Measurements from ENCODE around the gene WDR64.

Gene WDR64

GRCh38 chr1:241632987-241633386 is 19.1 kb upstream of the WDR64 start:
- peaks cover 49% of the 10 kb centered on the region for H3K36me3 ChIP-seq (ENCODE audit: control insufficient read depth, insufficient read depth, low read length)
- peaks cover 24% of the 10 kb centered on the region for H3K4me1 ChIP-seq (ENCODE audit: control insufficient read depth, insufficient read depth, low read length)
- no peak overlapping the region for H3K27ac ChIP-seq (ENCODE audit: low read depth, low read length)
- H3K4me3 ChIP-seq (ENCODE audit: low read depth, low read length), result no peak overlapping the region
- no peak overlapping the region for H3K9ac ChIP-seq (ENCODE audit: low read length)
- H3K9me3 ChIP-seq (ENCODE audit: control insufficient read depth, insufficient read depth, low read depth, low read length), result no peaks in the 10 kb centered on the region
- no peaks in the 10 kb centered on the region for H3K27me3 ChIP-seq (ENCODE audit: control insufficient read depth, insufficient read depth, low read length)

GRCh38 chr1:241635556-241636152 is 16.4 kb upstream of the WDR64 start:
- no peak overlapping the region for H3K9ac ChIP-seq (ENCODE audit: low read length)
- no peaks in the 10 kb centered on the region for H3K9me3 ChIP-seq (ENCODE audit: control insufficient read depth, insufficient read depth, low read depth, low read length)
- H3K36me3 ChIP-seq (ENCODE audit: control insufficient read depth, insufficient read depth, low read length), result peaks cover 49% of the 10 kb centered on the region
- H3K27ac ChIP-seq (ENCODE audit: low read depth, low read length), result no peak overlapping the region
- H3K4me3 ChIP-seq (ENCODE audit: low read depth, low read length), result no peak overlapping the region
- H3K4me1 ChIP-seq (ENCODE audit: control insufficient read depth, insufficient read depth, low read length), result peaks cover 27% of the 10 kb centered on the region
- no peaks in the 10 kb centered on the region for H3K27me3 ChIP-seq (ENCODE audit: control insufficient read depth, insufficient read depth, low read length)

- peaks cover 49% of the 10 kb centered on the region for H3K36me3 ChIP-seq (ENCODE audit: control insufficient read depth, insufficient read depth, low read length)
Observed at GRCh38 chr1:241636291-241636690, 15.8 kb upstream of the WDR64 start.

GRCh38 chr1:241637046-241637590 is 15.0 kb upstream of the WDR64 start:
- Histone ChIP-seq H3K36me3 (ENCODE audit: control insufficient read depth, insufficient read depth, low read length) (peaks cover 48% of the 10 kb centered on the region), H3K4me3 (ENCODE audit: low read depth, low read length) (peak overlapping the region; percentile 95), H3K4me1 (ENCODE audit: control insufficient read depth, insufficient read depth, low read length) (peaks cover 20% of the 10 kb centered on the region), H3K9me3 (ENCODE audit: control insufficient read depth, insufficient read depth, low read depth, low read length) (peaks cover 9% of the 10 kb centered on the region), H3K27ac (ENCODE audit: low read depth, low read length) (no peak overlapping the region), H3K27me3 (ENCODE audit: control insufficient read depth, insufficient read depth, low read length) (no peaks in the 10 kb centered on the region), H3K9ac (ENCODE audit: low read length) (no peak overlapping the region)

More at GRCh38 chr1:241636291-241636690, 15.8 kb upstream of the WDR64 start:
- Histone ChIP-seq H3K4me1 (ENCODE audit: control insufficient read depth, insufficient read depth, low read length) (peaks cover 27% of the 10 kb centered on the region), H3K9me3 (ENCODE audit: control insufficient read depth, insufficient read depth, low read depth, low read length) (0 out of 2 replicates have a peak, but pooled peaks cover 2% of the 10 kb centered on the region), H3K27ac (ENCODE audit: low read depth, low read length) (no peak overlapping the region), H3K9ac (ENCODE audit: low read length) (no peak overlapping the region), H3K27me3 (ENCODE audit: control insufficient read depth, insufficient read depth, low read length) (no peaks in the 10 kb centered on the region), H3K4me3 (ENCODE audit: low read depth, low read length) (no peak overlapping the region)

- Histone ChIP-seq H3K9ac (ENCODE audit: low read length) (no peak overlapping the region), H3K4me3 (ENCODE audit: low read depth, low read length) (peak overlapping the region; percentile 95), H3K36me3 (ENCODE audit: control insufficient read depth, insufficient read depth, low read length) (peaks cover 43% of the 10 kb centered on the region)
Observed at GRCh38 chr1:241637604-241638003, 14.5 kb upstream of the WDR64 start.

GRCh38 chr1:241638099-241638682 is 13.9 kb upstream of the WDR64 start:
- H3K4me1 ChIP-seq (ENCODE audit: control insufficient read depth, insufficient read depth, low read length), result peaks cover 15% of the 10 kb centered on the region
- peaks cover 40% of the 10 kb centered on the region for H3K36me3 ChIP-seq (ENCODE audit: control insufficient read depth, insufficient read depth, low read length)
- H3K9ac ChIP-seq (ENCODE audit: low read length), result peak overlapping the region; percentile 17
- no peaks in the 10 kb centered on the region for H3K27me3 ChIP-seq (ENCODE audit: control insufficient read depth, insufficient read depth, low read length)
- H3K4me3 ChIP-seq (ENCODE audit: low read depth, low read length), result peak overlapping the region; percentile 95
- no peak overlapping the region for H3K27ac ChIP-seq (ENCODE audit: low read depth, low read length)
- peaks cover 14% of the 10 kb centered on the region for H3K9me3 ChIP-seq (ENCODE audit: control insufficient read depth, insufficient read depth, low read depth, low read length)

More at GRCh38 chr1:241637604-241638003, 14.5 kb upstream of the WDR64 start:
- Histone ChIP-seq H3K9me3 (ENCODE audit: control insufficient read depth, insufficient read depth, low read depth, low read length) (peaks cover 14% of the 10 kb centered on the region), H3K27me3 (ENCODE audit: control insufficient read depth, insufficient read depth, low read length) (no peaks in the 10 kb centered on the region), H3K4me1 (ENCODE audit: control insufficient read depth, insufficient read depth, low read length) (peaks cover 15% of the 10 kb centered on the region), H3K27ac (ENCODE audit: low read depth, low read length) (no peak overlapping the region)

- H3K4me1 ChIP-seq (ENCODE audit: control insufficient read depth, insufficient read depth, low read length), result peaks cover 15% of the 10 kb centered on the region
- H3K4me3 ChIP-seq (ENCODE audit: low read depth, low read length), result peak overlapping the region; percentile 95
- H3K9ac ChIP-seq (ENCODE audit: low read length), result peak overlapping the region; percentile 52
- H3K27ac ChIP-seq (ENCODE audit: low read depth, low read length), result no peak overlapping the region
- H3K36me3 ChIP-seq (ENCODE audit: control insufficient read depth, insufficient read depth, low read length), result peaks cover 32% of the 10 kb centered on the region
- H3K27me3 ChIP-seq (ENCODE audit: control insufficient read depth, insufficient read depth, low read length), result no peaks in the 10 kb centered on the region
- peaks cover 14% of the 10 kb centered on the region for H3K9me3 ChIP-seq (ENCODE audit: control insufficient read depth, insufficient read depth, low read depth, low read length)
Observed at GRCh38 chr1:241638909-241639622, 13.0 kb upstream of the WDR64 start.

GRCh38 chr1:241639623-241640148 is 12.4 kb upstream of the WDR64 start:
- H3K9ac ChIP-seq (ENCODE audit: low read length), result peak overlapping the region; percentile 98
- H3K9me3 ChIP-seq (ENCODE audit: control insufficient read depth, insufficient read depth, low read depth, low read length), result peaks cover 14% of the 10 kb centered on the region
- H3K4me1 ChIP-seq (ENCODE audit: control insufficient read depth, insufficient read depth, low read length), result peaks cover 15% of the 10 kb centered on the region
- H3K27ac ChIP-seq (ENCODE audit: low read depth, low read length), result peak overlapping the region; percentile 32; the same call in 1 of the 2 replicates
- no peaks in the 10 kb centered on the region for H3K27me3 ChIP-seq (ENCODE audit: control insufficient read depth, insufficient read depth, low read length)
- peaks cover 26% of the 10 kb centered on the region for H3K36me3 ChIP-seq (ENCODE audit: control insufficient read depth, insufficient read depth, low read length)
- H3K4me3 ChIP-seq (ENCODE audit: low read depth, low read length), result peak overlapping the region; percentile 95

- Histone ChIP-seq H3K27me3 (ENCODE audit: control insufficient read depth, insufficient read depth, low read length) (no peaks in the 10 kb centered on the region), H3K9ac (ENCODE audit: low read length) (peak within 1 kb of the TSS; percentile 98), H3K36me3 (ENCODE audit: control insufficient read depth, insufficient read depth, low read length) (peaks cover 20% of the 10 kb centered on the region), H3K27ac (ENCODE audit: low read depth, low read length) (peak within 1 kb of the TSS; percentile 32; the same call in 1 of the 2 replicates), H3K9me3 (ENCODE audit: control insufficient read depth, insufficient read depth, low read depth, low read length) (peaks cover 14% of the 10 kb centered on the region), H3K4me3 (ENCODE audit: low read depth, low read length) (peak within 1 kb of the TSS; percentile 95), H3K4me1 (ENCODE audit: control insufficient read depth, insufficient read depth, low read length) (peaks cover 15% of the 10 kb centered on the region)
Observed at GRCh38 chr1:241640149-241640866, 11.8 kb upstream of the WDR64 start, which contains the start of the genes CHML and OPN3. Gene CHML (minus strand): TSS chr1:241640369. CDS start chr1:241635766, 4,603 bp downstream. Gene OPN3 (minus strand): TSS chr1:241640369. CDS start chr1:241640254, 115 bp downstream.

GRCh38 chr1:241640867-241641622 is 11.0 kb upstream of the WDR64 start:
- Histone ChIP-seq H3K27me3 (ENCODE audit: control insufficient read depth, insufficient read depth, low read length) (no peaks in the 10 kb centered on the region), H3K9ac (ENCODE audit: low read length) (no peak overlapping the region), H3K27ac (ENCODE audit: low read depth, low read length) (no peak overlapping the region), H3K36me3 (ENCODE audit: control insufficient read depth, insufficient read depth, low read length) (peaks cover 13% of the 10 kb centered on the region), H3K4me1 (ENCODE audit: control insufficient read depth, insufficient read depth, low read length) (peaks cover 15% of the 10 kb centered on the region), H3K4me3 (ENCODE audit: low read depth, low read length) (peak overlapping the region; percentile 61; the same call in 1 of the 2 replicates), H3K9me3 (ENCODE audit: control insufficient read depth, insufficient read depth, low read depth, low read length) (peaks cover 14% of the 10 kb centered on the region)
